ENCODE measurements around the gene PIAS1.

DNA sequence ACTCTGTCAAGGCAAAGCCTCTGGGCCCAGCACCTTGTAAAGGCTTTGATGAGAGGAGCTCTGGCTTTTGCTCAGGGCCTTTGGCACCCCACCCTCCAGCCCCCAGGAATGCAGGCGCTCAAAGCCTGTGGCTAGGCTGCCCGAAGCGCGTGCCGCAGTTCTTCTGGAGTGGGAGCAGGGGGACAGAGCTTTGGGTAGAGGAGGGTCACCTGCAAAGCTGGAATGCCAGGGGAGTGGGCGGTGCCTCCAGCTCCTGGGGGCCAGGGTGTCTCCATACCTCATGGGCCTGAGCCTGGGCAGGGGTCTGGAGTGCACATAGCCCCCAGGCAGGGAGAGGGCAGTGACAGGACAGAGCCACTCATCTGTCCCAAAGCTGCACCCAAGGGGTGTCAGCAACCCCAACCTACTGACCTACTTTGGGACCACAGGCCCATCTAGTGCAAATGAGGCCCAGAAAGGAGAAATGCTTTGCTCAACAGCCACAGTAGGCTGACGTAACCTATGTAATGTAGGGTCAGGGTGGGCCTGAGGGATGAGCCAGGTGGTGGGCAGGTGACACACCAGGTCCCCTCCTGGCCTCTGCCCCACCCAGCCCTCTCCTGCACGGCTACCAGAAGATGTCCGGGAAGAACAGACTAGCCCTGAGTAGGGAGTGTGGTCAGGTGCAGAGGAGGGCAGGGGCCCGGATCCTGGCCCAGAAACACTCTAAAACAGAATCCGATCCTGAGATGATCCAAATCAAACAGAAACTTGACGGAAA lies 153.2 kb downstream of the PIAS1 start:
- TF ChIP-seq, protein P1, sequence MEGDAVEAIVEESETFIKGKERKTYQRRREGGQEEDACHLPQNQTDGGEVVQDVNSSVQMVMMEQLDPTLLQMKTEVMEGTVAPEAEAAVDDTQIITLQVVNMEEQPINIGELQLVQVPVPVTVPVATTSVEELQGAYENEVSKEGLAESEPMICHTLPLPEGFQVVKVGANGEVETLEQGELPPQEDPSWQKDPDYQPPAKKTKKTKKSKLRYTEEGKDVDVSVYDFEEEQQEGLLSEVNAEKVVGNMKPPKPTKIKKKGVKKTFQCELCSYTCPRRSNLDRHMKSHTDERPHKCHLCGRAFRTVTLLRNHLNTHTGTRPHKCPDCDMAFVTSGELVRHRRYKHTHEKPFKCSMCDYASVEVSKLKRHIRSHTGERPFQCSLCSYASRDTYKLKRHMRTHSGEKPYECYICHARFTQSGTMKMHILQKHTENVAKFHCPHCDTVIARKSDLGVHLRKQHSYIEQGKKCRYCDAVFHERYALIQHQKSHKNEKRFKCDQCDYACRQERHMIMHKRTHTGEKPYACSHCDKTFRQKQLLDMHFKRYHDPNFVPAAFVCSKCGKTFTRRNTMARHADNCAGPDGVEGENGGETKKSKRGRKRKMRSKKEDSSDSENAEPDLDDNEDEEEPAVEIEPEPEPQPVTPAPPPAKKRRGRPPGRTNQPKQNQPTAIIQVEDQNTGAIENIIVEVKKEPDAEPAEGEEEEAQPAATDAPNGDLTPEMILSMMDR (IDR thresholded peaks at IDR 0.05 in 2 of 3, conservative IDR thresholded peaks at IDR 0.05 in 1 of 3; ENCODE audit: insufficient read depth in 2 of 3, low read depth in 1 of 3, low read length in 3 of 3): no peak
- TF ChIP-seq, protein P2, sequence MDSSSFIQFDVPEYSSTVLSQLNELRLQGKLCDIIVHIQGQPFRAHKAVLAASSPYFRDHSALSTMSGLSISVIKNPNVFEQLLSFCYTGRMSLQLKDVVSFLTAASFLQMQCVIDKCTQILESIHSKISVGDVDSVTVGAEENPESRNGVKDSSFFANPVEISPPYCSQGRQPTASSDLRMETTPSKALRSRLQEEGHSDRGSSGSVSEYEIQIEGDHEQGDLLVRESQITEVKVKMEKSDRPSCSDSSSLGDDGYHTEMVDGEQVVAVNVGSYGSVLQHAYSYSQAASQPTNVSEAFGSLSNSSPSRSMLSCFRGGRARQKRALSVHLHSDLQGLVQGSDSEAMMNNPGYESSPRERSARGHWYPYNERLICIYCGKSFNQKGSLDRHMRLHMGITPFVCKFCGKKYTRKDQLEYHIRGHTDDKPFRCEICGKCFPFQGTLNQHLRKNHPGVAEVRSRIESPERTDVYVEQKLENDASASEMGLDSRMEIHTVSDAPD (CRISPR knock-in tag; IDR thresholded peaks at IDR 0.05): no peak
- no peak for TF ChIP-seq POLR2A (conservative IDR thresholded peaks at IDR 0.05)
- TF ChIP-seq POLR2AphosphoS5 (IDR thresholded peaks at IDR 0.05; ENCODE audit: control insufficient read depth, insufficient read depth, low read depth, low read length): no peak
- TF ChIP-seq FOSL1 (tag; conservative IDR thresholded peaks at IDR 0.05): no peak
- TF ChIP-seq, protein P3, sequence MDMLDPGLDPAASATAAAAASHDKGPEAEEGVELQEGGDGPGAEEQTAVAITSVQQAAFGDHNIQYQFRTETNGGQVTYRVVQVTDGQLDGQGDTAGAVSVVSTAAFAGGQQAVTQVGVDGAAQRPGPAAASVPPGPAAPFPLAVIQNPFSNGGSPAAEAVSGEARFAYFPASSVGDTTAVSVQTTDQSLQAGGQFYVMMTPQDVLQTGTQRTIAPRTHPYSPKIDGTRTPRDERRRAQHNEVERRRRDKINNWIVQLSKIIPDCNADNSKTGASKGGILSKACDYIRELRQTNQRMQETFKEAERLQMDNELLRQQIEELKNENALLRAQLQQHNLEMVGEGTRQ (CRISPR knock-in tag; IDR thresholded peaks at IDR 0.05): no peak
- no peak for TF ChIP-seq LARP7 (IDR thresholded peaks at IDR 0.05)
- no peak for TF ChIP-seq ZBTB17 (CRISPR knock-in tag; IDR thresholded peaks at IDR 0.05)
- TF ChIP-seq ZBTB49 (CRISPR knock-in tag; IDR thresholded peaks at IDR 0.05; ENCODE audit: borderline replicate concordance): no peak
- no peak for TF ChIP-seq ZFP36 (IDR thresholded peaks at IDR 0.05; ENCODE audit: low read depth, low read length, partially characterized antibody)
- TF ChIP-seq, protein P4, sequence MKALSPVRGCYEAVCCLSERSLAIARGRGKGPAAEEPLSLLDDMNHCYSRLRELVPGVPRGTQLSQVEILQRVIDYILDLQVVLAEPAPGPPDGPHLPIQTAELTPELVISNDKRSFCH (CRISPR knock-in tag; IDR thresholded peaks at IDR 0.05): no peak
- TF ChIP-seq, protein P4 (tag; IDR thresholded peaks at IDR 0.05): no peak
- TF ChIP-seq PBX2 (CRISPR knock-in tag; IDR thresholded peaks at IDR 0.05; ENCODE audit: low read depth): no peak
- TF ChIP-seq PBX2 (tag; conservative IDR thresholded peaks at IDR 0.05; ENCODE audit: low read depth): no peak
- TF ChIP-seq SREBF2 (CRISPR knock-in tag; IDR thresholded peaks at IDR 0.05): no peak
- TF ChIP-seq KAT8 (IDR thresholded peaks at IDR 0.05; ENCODE audit: low read depth): no peak

Data from K562 (cell line).